Activated T-cell treated with anti-CD3 and anti-CD28 coated beads, Interleukin-2, amount 50 U/mL, for 48 hours (primary cell): ENCODE results near the gene ANGPTL4.
"Not testable (repeated sequence)": the region's sequence is repeated elsewhere in the genome, so short reads cannot be mapped to it uniquely, and the experiment has no call there.

Experiments
- DNase-seq, 2 experiments: peaks; one replicate each; pipeline ENCODE4 v3.0.0-alpha.2; 2020

ANGPTL4 gene, protein sequence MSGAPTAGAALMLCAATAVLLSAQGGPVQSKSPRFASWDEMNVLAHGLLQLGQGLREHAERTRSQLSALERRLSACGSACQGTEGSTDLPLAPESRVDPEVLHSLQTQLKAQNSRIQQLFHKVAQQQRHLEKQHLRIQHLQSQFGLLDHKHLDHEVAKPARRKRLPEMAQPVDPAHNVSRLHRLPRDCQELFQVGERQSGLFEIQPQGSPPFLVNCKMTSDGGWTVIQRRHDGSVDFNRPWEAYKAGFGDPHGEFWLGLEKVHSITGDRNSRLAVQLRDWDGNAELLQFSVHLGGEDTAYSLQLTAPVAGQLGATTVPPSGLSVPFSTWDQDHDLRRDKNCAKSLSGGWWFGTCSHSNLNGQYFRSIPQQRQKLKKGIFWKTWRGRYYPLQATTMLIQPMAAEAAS

DNA sequence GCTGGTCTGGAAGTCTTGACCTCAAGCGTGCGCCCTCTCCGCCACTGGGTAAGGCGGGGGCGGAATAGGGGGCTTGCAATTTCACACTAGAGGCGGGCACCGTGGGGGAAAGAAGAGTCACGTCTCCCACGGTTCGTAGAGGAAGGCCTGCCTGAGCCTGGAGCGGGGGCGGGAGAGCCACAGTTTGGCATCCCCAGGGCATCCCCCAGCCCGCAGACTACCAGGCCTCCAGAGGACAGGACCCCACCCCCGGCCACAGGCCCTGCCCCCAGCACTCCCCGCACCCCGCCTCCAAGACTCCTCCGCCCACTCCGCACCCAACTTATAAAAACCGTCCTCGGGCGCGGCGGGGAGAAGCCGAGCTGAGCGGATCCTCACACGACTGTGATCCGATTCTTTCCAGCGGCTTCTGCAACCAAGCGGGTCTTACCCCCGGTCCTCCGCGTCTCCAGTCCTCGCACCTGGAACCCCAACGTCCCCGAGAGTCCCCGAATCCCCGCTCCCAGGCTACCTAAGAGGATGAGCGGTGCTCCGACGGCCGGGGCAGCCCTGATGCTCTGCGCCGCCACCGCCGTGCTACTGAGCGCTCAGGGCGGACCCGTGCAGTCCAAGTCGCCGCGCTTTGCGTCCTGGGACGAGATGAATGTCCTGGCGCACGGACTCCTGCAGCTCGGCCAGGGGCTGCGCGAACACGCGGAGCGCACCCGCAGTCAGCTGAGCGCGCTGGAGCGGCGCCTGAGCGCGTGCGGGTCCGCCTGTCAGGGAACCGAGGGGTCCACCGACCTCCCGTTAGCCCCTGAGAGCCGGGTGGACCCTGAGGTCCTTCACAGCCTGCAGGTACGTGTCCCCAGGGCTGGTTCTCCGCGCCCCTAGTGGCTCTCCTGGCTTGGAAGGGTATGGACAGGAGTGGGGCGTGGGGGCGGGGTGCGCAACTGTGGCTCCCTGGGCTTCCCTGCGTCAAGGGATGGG, at the start of gene ANGPTL4:
TSS of gene ANGPTL4 (plus strand) at position 353 of the 969 bp plus-strand sequence. CDS start at position 520, 167 bp downstream.
- DNase-seq = peak; percentile 80 to 85

DNA sequence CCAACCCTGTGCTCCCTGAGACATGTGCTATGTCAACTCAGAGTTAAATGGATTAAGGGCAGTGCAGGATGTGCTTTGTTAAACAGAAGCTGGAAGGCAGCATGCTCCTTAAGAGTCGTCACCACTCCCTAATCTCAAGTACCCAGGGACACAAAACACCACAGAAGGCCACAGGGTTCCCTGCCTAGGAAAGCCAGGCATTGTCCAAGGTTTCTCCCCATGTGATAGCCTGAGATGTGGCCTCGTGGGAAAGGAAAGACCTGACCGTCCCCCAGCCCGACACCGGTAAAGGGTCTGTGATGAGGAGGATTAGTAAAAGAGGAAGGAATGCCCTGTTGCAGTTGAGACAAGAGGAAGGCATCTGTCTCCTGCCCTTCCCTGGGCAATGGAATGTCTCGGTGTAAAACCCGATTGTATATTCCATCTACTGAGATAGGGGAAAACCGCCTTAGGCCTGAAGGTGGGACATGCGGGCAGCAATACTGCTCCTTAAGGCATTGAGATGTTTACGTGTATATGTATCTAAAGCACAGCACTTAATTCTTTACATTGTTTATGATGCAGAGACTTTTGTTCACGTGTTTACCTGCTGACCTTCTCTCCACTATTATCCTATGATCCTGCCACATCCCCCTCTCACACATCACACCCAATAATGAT, 48.8 kb upstream of the ANGPTL4 start:
- not testable (repeated sequence) for DNase-seq

DNA sequence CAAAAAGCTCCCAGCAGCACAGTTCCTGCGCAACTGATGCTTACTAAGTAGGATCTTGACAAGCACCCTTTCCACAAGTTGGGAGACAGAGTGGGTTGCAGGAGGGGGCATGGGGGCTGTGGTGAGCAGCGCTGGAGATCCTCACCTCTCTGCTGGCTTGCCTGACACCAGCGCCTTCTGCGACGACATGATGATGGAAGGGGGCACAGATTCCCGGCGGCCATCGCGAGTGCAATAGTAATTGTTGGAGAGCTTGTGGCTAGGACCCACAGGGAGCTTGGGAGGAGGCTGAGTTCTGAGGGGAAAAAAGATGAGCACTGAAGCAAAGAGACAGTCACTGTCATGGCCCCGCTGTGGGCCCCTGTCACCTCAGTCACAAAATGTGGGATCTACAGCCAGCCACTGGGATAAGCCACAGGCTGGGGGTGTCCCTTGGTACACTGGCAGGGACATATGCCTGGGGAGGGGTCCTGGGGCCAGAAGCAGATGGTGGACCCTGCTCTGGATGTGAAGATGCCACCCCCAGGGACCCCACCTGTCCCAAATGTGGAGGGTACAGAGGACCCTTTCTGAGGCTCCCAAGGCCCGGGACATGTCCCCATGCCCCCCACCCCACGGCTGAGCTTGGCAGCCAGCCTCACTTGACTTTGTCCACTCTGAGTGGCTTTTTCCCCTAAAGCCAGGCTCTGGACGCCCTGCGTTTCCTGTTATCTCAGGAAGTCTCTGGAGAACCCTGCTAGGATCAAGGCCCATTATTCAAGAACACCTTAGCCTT, 47.4 kb upstream of the ANGPTL4 start:
- DNase-seq = no peak

DNA sequence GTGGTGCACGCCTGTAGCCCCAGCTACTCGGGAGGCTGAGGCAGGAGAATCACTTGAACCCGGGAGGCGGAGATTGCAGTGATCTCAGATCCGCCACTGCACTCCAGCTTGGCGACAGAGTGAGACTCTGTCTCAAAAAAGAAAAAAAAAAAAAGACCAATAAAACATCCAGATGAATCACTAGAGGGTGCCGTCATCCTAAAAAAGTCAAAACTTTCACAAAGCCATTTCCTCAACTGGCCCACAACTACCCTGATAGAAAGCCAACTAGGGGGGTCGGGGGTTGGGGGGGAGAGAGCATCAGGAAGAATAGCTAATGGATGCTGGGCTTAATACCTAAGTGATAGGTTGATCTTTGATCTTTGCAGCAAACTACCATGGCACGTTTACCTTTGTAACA, 45.1 kb upstream of the ANGPTL4 start:
- DNase-seq = not testable (repeated sequence)

DNA sequence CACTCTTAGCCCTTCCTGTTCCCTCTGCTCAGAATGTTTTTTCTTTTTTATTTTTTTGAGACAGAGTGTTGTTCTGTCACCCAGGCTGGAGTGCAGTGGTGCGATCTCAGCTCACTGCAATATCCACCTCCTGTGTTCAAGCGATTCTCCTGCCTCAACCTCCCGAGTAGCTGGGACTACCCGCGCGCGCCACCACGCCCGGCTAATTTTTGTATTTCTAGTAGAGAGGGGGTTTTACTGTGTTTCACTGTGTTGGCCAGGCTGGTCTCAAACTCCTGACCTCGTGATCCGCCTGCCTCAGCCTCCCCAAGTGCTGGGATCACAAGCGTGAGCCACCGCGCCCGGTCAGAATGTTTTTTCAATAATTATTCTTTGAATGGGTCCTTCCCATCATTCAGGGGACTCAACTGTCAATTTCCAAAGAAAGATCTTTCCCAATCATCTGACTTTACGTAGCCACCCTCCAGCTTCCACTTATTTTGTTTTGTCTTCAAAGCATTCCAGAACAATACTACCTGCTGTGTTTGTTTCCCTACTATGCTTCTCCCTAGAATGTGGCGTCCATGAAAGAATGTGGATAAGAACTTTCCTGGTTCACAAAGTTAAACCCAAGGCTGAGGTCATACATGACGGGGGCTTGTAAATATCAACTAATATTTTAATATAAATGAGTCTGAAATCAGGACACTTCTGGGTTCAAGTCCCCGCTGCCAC, 44.0 kb upstream of the ANGPTL4 start:
- no peak for DNase-seq

DNA sequence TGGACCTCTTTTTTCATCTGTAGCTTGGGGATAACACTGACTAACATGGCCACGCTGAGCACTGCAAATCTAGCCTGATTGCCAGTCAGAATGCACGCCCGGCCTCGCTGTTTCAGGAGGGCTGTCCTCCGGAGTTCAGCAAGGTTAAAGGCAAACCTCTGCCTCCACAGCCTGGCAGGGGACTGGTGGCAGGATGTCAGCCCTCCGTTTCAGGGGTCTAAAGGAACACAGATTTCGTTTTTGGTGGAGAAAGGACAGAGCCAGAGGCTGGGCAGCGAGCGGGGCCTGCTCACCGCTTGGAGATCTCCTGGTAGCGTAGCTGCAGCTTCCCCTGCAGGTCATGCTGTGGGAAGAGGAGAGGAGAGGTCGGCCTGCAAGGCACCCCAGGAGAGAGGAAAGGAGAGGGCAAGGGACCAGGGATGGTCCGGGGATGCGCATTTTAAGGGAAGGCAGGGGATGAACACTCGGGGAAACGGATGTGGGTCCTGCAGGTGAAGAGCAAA, 43.3 kb upstream of the ANGPTL4 start:
- DNase-seq = peak; percentile 44 to 46

DNA sequence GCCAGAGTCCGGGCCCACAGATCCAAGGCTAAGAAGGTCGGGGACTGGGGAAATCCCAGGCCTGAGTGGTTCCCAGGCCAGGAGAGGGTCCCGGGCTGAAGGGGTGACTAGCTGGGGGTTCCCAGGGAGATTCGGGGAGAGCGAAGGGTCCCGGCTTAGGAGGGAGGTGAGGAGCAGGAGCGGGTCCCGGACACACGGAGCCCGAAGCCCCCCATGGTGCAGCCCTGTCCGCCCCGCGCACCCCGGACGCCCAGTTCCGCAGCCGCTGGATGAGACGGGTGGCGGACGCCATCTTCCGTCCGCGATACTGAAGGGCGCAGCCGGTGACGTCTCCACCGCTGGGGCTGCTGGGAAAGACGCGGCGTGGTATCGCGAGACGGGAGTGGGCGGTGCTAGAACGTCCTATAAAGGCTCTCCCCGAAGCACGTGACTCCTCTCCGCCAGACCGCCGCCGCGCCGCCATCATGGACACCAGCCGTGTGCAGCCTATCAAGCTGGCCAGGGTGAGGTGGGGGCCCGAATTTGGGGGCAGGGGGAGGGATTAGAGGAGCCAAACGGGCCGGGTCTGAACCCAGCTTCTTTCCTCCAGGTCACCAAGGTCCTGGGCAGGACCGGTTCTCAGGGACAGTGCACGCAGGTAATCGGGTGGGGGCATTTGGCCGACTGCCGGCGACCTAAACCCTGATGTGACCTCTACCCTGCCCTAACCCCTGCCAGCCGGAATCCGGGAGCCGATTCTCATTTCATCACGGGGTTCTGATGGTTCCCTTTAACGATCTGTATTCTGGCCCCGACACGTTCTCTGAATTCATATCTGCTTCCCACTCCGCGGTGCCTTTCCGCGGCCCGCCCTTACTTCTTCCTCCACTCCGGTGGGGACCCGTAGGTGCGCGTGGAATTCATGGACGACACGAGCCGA, 42.6 kb upstream of the ANGPTL4 start, which contains the start of the genes NDUFA7 and RPS28:
TSS of gene NDUFA7 (minus strand) at position 309 of the 919 bp plus-strand sequence. CDS start at position 292, 17 bp downstream.
TSS of gene RPS28 (plus strand) at position 430 of the 919 bp plus-strand sequence. CDS start at position 465, 35 bp downstream.
- DNase-seq = peak; percentile 98 to 99

DNA sequence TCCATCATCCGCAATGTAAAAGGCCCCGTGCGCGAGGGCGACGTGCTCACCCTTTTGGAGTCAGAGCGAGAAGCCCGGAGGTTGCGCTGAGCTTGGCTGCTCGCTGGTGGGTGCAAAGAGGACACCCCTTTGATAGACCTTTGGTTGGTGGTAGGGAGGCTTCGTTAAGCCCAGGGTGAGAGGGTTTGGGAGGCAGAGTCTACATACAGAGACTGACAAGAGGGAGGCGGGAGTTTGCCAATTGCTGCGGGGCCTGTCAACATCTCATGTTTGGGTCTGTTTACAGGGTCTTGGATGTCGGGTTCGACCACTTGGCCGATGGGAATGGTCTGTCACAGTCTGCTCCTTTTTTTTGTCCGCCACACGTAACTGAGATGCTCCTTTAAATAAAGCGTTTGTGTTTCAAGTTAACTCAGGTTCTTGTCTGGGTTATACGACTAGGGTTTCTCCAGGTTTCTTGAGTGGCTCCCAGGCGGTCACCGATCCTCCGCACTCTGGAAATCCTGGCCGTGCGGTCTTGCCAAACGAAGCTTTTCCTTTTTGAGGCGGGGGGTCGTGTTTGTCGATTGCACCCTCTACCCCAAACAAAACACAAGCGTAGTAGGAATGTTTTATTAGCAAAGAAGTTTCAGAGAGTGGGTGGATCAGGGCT, 41.8 kb upstream of the ANGPTL4 start:
- DNase-seq = no peak

DNA sequence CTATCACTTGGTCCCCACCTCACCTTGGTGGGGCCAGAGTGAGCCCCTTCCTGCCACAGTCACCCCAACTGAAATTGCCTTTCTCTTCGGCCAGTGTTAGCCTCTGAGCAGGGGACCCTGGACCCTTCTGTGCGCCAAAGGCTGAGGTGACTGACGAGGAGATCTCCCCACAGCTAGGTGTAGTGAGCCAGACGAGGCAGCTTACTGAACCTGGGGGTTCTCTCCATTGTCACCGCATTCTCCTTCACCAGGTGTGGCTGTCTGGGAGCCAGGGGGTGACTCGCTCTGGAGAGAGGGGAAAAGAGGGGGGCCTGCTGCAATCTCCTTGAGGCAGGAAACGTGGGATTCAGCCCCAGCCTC, 41.3 kb upstream of the ANGPTL4 start:
- no peak for DNase-seq

DNA sequence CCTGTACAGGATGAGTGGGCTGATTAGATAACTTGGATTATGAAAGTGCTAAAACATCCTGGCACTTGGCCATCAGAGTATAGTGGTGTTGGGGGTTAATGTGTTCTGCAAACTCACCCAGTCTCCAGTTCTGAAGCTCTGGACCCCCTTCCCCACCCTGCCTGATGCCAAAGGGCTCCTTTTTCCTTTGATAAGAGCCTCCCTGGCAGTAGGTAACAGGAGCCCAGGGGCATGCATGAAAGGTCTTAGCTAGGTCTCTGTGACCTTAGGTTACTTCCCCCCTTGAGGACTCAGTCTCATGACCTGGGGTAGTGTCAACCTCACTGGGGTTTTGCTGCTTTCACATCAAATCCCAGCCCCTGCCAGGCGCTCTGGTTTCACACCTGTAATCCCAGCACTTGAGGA, 40.2 kb upstream of the ANGPTL4 start:
- DNase-seq = no peak

DNA sequence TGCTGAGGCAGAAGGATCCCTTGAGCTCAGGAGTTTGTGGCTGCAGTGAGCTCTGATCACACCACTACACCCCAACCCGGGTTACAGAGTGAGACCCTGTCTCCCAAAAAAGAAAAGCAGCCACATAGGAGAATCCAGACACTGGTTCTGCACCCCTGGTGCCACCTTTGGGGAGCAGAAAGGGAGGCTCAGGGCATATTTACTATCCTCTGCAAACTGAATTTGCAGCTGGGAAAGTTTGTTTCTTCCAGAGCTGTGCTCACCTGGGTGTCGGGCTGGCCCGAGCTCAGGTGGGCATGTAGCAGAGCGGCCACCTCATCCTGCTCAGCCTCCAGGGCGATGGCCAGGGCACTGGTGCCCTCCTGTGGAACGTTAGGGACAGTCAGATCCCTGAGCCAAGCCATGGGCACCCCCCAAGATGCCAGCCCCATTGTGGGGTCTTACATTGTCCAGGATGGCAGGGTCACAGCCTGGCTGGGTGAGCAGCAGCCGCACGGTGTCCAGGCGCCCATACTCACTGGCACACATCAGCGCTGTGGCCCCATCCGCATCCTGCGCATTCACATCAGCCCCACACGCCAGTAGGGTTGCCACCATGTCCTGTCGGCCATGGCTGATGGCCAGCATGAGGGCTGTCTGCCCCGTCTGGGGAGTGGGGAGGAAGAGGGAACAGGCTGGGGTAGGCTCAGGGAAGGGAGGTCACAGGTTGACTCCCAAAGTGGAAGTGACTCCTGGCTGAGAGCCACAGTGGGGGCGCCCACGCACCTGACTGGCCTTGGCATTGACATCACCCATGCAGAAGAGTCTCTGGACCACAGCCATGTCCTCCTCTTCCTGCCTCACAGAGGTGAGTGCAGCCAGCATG, 39.5 kb upstream of the ANGPTL4 start:
- DNase-seq = peak; percentile 53 to 56

DNA sequence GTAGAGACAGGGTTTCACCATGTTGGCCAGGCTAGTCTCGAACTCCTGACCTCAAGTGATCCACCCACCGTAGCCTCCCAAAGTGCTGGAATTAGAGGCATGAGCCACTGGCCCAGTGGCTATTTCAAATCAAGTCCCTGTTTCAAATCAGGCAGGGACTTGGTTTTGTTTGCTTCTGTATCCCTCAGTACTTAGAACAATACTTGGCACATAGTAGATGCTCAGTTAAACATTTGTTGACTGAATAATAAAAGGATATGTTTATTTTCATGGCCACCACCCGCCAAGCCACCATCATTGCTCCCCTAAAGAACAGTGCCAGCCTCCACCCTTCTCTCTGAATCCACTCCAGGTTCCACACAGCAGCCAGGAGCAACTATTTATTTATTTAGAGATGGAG, 38.5 kb upstream of the ANGPTL4 start:
- no peak for DNase-seq

DNA sequence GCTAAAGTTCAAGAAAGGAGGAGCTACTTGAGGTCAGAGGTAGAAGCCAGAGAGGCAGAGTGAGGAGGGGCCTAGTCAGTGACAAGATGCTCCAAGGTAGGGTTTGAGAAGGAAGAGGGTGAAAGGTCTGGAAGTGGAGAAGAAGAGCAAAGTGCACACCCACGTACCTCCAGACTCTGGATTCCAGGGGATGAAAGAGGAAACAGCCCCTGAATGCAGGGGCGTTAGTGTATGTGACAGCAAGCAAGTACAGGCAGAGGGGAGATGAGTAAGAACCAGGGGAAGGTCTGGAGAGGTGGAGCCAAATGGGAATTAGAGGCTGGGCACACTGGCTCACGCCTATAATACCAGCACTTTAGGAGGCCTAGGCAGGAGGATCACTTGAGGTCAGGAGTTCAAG, 34.0 kb upstream of the ANGPTL4 start:
- DNase-seq = no peak

DNA sequence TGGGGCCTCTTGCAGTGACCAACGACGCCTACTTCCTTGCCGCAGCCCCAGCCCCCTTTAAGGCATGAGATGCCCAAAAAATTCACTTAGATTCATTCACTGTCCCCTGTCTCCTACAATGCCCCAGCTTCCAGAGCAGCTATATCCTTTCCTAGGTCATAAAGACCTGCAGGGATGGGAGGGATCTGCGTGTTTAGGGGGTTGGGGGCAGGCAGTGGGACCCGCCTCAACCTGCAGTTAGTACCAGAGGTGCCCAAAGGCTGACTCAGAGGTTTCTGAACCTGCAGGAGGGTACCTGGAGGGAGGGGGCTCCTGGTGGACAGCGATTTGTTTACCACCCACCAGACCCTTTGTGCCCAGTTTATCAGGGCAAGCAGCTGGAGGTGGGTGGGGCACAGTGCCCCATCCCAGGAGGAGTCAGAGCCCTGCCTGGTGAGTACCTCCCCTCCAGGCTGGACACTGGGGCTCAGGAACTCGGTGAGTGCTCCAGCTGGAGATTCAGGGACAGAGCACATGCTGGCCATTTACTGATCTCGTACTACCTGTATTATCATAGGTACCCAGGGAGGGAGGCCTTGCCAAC, 32.6 kb upstream of the ANGPTL4 start:
- DNase-seq = no peak

DNA sequence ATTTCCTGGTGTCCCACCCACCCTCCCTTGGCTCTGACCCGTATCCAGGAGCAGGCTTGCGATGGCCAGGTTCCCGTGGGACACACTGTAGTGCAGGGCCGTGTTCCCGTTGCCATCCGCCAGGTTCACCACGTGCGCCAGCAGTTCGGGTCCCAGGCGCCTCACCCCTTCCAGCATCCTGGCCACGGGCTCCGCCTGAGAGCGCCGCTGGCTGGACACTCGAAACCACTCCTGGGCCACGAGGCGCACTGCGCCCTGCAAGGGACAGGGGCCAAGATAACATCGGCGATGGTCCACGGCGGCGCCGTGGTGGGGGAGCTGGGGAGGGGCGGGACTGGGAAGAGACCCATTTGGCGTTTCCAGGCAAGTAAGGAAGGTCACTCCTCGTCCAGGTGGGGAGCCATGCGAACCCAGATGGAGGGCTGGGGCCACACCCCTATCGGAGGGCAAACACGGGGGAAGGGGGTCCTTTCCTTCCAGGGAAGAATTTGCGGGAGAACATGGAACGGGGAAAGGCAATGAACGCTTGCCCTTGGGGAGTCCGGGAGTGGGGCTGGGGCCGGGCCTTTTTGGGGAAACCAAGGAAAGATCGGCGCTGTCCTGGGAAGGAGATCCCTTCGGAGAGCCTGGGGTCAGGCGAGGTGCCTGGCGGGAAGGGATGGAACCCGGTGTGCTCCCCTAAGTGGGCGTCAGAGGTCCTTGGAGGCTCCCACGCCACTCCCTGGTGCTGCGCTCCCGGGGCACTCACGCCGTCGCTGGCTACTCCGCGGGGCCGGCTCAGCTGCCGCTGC, 30.8 kb upstream of the ANGPTL4 start:
- no peak for DNase-seq

DNA sequence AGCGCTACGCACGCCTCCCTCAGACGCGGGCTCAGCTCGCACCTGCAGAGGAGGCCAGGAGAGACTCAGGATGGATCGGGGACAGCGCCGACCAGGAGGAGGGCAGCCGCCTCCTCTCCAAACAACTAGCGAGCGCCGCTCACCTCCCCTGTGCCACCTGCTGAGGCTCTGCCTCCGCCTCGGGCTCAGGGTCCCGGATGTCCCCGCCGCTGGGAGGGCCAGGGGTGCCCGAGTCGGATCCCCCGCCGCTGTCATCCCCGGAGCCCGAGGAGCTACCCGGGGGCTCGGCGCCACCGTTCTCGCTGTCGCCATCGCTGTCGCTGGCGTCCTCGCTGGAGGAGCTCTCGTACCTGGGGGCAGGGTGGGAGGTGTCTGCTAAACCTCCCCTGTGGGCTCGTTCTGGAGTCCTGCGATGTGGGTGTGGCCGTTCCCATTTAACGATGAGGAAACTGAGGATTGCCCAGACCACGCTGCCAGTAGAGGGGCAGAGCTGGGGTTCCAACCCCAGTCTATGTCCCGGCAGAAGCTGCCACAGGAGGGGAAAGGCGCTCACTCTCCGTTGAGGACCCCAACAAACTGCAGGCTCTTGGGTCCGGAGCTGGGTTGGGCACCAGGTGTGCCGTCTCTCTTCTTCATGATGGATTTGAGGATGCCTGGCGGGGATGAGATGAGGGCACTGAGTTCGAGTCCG, 30.0 kb upstream of the ANGPTL4 start:
- peak in 1 of 2 experiments; percentile 27 for DNase-seq
